A549 (cell line): ENCODE measurements around the gene SAP25. TPM values are rescaled to one million over a fixed set of nuclear protein-coding genes. Genes with fewer than 3 reads are reported as not detected.

Experiments
- CBX8 ChIP-seq: fragments of 200-600 bp; sonication (generic); IDR thresholded peaks from 2 replicates; pipeline ENCODE4 v1.6.1; 2016
- CEBPB ChIP-seq, 2 experiments: fragments of >200 bp in 1 of 2; sonication (Bioruptor Twin) in 1 of 2; formaldehyde crosslinking in 1 of 2; IDR thresholded peaks; 2 replicates each; pipeline ENCODE4 v1.6.1; 2012 to 2016
- CHD4 ChIP-seq: fragments of 200-600 bp; sonication (generic); IDR thresholded peaks from 2 replicates; pipeline ENCODE4 v1.6.1; 2016; ENCODE audit warnings: antibody characterized with exemption, mild to moderate bottlenecking, borderline replicate concordance
- EHMT2 ChIP-seq: fragments of 200-600 bp; sonication (generic); IDR thresholded peaks from 2 replicates; pipeline ENCODE4 v1.6.1; 2016; ENCODE audit warnings: antibody characterized with exemption, low read depth, mild to moderate bottlenecking, moderate library complexity
- EP300 ChIP-seq, 2 experiments: fragments of >200 bp; sonication (Bioruptor Twin); formaldehyde crosslinking; IDR thresholded peaks; 2 replicates in 1 of 2; 3 replicates in 1 of 2; pipeline ENCODE4 v1.6.1; 2016 to 2017
- GATA3 ChIP-seq: IDR thresholded peaks from 2 replicates; pipeline ENCODE4 v1.6.1; 2012; ENCODE audit warnings: borderline replicate concordance
- HDAC2 ChIP-seq: fragments of 200-600 bp; sonication (generic); IDR thresholded peaks from 2 replicates; pipeline ENCODE4 v1.6.1; 2016
- HEYL ChIP-seq: fragments of 250-450 bp; sonication (Bioruptor Pico); IDR thresholded peaks from 2 replicates; pipeline ENCODE4 v1.8.0; 2021; ENCODE audit warnings: mild to moderate bottlenecking, moderate library complexity
- HOXB13 ChIP-seq: fragments of 250-450 bp; sonication (Bioruptor Pico); IDR thresholded peaks from 2 replicates; pipeline ENCODE4 v1.5.0; 2020; ENCODE audit warnings: low read depth, mild to moderate bottlenecking, moderate library complexity
- HOXB5 ChIP-seq: fragments of 250-450 bp; sonication (Bioruptor Pico); IDR thresholded peaks from 2 replicates; pipeline ENCODE4 v1.5.0; 2020; ENCODE audit warnings: mild to moderate bottlenecking, moderate library complexity
- KDM1A ChIP-seq: fragments of 200-600 bp; sonication (generic); IDR thresholded peaks from 2 replicates; pipeline ENCODE4 v1.6.1; 2016; ENCODE audit warnings: low read depth, mild to moderate bottlenecking
- MAFK ChIP-seq: fragments of 450-650 bp; IDR thresholded peaks from 2 replicates; pipeline ENCODE4 v1.6.1; 2014; ENCODE audit not compliant: partially characterized antibody
- MAZ ChIP-seq: fragments of 150-350 bp; IDR thresholded peaks from 2 replicates; pipeline ENCODE4 v1.6.1; 2014; ENCODE audit warnings: antibody characterized with exemption, low read depth, low read length, borderline replicate concordance
- NFE2L2 ChIP-seq: fragments of 150-350 bp; conservative IDR thresholded peaks from 2 replicates; pipeline ENCODE4 v1.6.1; 2014; ENCODE audit warnings: low read length
- NR3C1 ChIP-seq: fragments of >200 bp; sonication (Bioruptor Twin); formaldehyde crosslinking; IDR thresholded peaks from 3 replicates; pipeline ENCODE4 v1.6.1; 2017
- RAD21 ChIP-seq, 2 experiments: fragments of >200 bp in 1 of 2; sonication (Bioruptor Twin) in 1 of 2; formaldehyde crosslinking in 1 of 2; IDR thresholded peaks in 1 of 2; conservative IDR thresholded peaks in 1 of 2; 2 replicates in 1 of 2; 3 replicates in 1 of 2; pipeline ENCODE4 v1.6.1; 2012 to 2018; ENCODE audit warnings: inconsistent platforms in 1 of 2
- RARB ChIP-seq: fragments of 250-450 bp; sonication (Bioruptor Pico); IDR thresholded peaks from 2 replicates; pipeline ENCODE4 v1.8.0; 2021; ENCODE audit warnings: mild to moderate bottlenecking, moderate library complexity
- RCOR1 ChIP-seq: fragments of 150-350 bp; IDR thresholded peaks from 2 replicates; pipeline ENCODE4 v1.6.1; 2014; ENCODE audit warnings: antibody characterized with exemption, low read length, low read depth
- RFX5 ChIP-seq: fragments of 450-650 bp; IDR thresholded peaks from 2 replicates; pipeline ENCODE4 v1.7.1; 2014; ENCODE audit warnings: antibody characterized with exemption, mild to moderate bottlenecking, moderate library complexity
- RNF2 ChIP-seq: fragments of 200-600 bp; sonication (generic); IDR thresholded peaks from 2 replicates; pipeline ENCODE4 v1.6.1; 2016; ENCODE audit warnings: low read depth, mild to moderate bottlenecking, antibody characterized with exemption, moderate library complexity, borderline replicate concordance
- SMC3 ChIP-seq: fragments of >200 bp; sonication (Bioruptor Twin); formaldehyde crosslinking; IDR thresholded peaks from 3 replicates; pipeline ENCODE4 v1.6.1; 2018; ENCODE audit warnings: inconsistent platforms
- TFCP2L1 ChIP-seq: fragments of 250-450 bp; sonication (Bioruptor Pico); IDR thresholded peaks from 2 replicates; pipeline ENCODE4 v1.5.0; 2021; ENCODE audit warnings: mild to moderate bottlenecking
- TP53 ChIP-seq: fragments of 250-450 bp; sonication (Bioruptor Pico); IDR thresholded peaks from 2 replicates; pipeline ENCODE4 v1.5.0; 2021; ENCODE audit warnings: mild to moderate bottlenecking, moderate library complexity
- ZNF302 ChIP-seq: fragments of 250-450 bp; sonication (Bioruptor Pico); IDR thresholded peaks from 2 replicates; pipeline ENCODE4 v1.9.0; 2021; ENCODE audit warnings: inconsistent platforms, mild to moderate bottlenecking, moderate library complexity
- ZSCAN20 ChIP-seq: fragments of 250-450 bp; sonication (Bioruptor Pico); IDR thresholded peaks from 2 replicates; pipeline ENCODE4 v1.8.0; 2022; ENCODE audit warnings: mild to moderate bottlenecking, moderate library complexity
- polyA plus RNA-seq, 4 experiments: library from polyadenylated mRNA; depleted of rRNA in 3 of 4; stranded (reverse); fragments of >200 nt; fragmentation: RNase III in 1 of 4; extraction: RNeasy Plus Mini Kit Qiagen cat#74134 plus additional on column Dnase treatment in 1 of 4; gene quantifications; 2 replicates in 3 of 4; 3 replicates in 1 of 4; pipeline ENCODE4 v1.2.3, GENCODE V29; 2011 to 2017
- TF ChIP-seq, protein P1 (sequence below): fragments of 150-350 bp; IDR thresholded peaks from 2 replicates; pipeline ENCODE4 v1.6.1; 2014; ENCODE audit warnings: low read depth, mild to moderate bottlenecking, low read length
- TF ChIP-seq, protein P2 (sequence below): fragments of 450-650 bp; IDR thresholded peaks from 2 replicates; pipeline ENCODE4 v1.6.1; 2014; ENCODE audit warnings: antibody characterized with exemption
- TF ChIP-seq, protein P3 (sequence below): fragments of >200 bp; sonication (Bioruptor Twin); formaldehyde crosslinking; IDR thresholded peaks from 3 replicates; pipeline ENCODE4 v1.6.1; 2016
- TF ChIP-seq, protein P4 (sequence below): fragments of 200-600 bp; sonication (generic); IDR thresholded peaks from 2 replicates; pipeline ENCODE4 v1.6.1; 2016; ENCODE audit warnings: antibody characterized with exemption, mild to moderate bottlenecking, moderate library complexity
- TF ChIP-seq, protein P5 (sequence below): fragments of 250-450 bp; sonication (Bioruptor Pico); IDR thresholded peaks from 2 replicates; pipeline ENCODE4 v1.5.0; 2020; ENCODE audit warnings: low read depth, mild to moderate bottlenecking, moderate library complexity
- TF ChIP-seq, protein P6 (sequence below): fragments of >200 bp; sonication (Bioruptor Twin); formaldehyde crosslinking; IDR thresholded peaks from 2 replicates; pipeline ENCODE4 v1.6.1; 2016
- TF ChIP-seq, protein P7 (sequence below): fragments of >200 bp; sonication (Bioruptor Twin); formaldehyde crosslinking; IDR thresholded peaks from 3 replicates; pipeline ENCODE4 v1.5.1; 2016
- TF ChIP-seq, protein P8 (sequence below): IDR thresholded peaks from 2 replicates; pipeline ENCODE4 v1.6.1; 2012

SAP25 gene
- polyA plus RNA-seq, 2 of the 4 experiments (the other 2 are of a cell fraction) = 0.37 TPM; not detected in 1

DNA sequence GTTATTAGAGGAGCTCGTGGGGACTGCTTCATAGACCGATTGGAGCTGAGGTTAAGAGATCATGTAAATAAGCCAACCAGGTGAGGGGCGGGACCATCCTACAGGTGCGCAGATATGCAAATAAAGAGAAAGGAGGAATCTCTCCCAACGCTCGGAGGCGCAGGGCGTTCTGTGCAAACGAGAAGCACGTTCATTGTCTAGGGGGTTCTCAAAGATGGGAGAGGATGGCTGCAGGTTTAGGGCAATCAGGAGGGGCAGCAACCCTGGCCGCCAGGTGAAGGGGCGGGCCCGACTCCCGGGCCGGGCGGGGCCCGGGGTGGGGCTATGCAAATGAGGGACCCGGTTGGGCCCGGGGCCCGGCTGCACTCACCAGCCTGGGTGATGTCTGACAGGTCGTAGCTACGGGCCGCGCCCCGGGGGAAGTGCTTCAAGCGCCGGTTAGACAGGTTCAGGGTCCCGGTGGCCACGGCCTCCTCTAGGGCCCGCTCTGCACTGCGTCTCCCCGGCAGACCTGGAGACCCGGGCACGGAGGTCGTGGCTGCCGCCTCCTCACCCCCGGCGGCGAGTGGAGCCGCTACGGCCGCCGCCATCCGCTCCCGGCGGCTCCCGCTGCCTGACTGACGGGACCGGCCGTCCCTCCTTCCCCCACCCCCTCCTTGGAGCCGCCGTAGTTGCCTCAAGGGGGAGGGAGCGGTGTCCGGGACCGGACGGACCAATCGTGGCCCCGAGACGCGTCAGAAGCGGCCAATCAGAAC lies 12.0 kb upstream of the SAP25 start, which contains the start of gene LRCH4 (continued):
- TF ChIP-seq, protein P1, sequence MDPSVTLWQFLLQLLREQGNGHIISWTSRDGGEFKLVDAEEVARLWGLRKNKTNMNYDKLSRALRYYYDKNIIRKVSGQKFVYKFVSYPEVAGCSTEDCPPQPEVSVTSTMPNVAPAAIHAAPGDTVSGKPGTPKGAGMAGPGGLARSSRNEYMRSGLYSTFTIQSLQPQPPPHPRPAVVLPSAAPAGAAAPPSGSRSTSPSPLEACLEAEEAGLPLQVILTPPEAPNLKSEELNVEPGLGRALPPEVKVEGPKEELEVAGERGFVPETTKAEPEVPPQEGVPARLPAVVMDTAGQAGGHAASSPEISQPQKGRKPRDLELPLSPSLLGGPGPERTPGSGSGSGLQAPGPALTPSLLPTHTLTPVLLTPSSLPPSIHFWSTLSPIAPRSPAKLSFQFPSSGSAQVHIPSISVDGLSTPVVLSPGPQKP = no peak
- TF ChIP-seq RFX5 (no peak), RCOR1 (no peak), EHMT2 (no peak), SMC3 (0 out of 3 replicates have a peak, but pooled peaks have one; percentile 10), ZNF302 (CRISPR knock-in tag) (no peak), RARB (CRISPR knock-in tag) (no peak), MAZ (peak; percentile 89), RNF2 (no peak), RAD21 (conservative IDR thresholded peaks at IDR 0.05 in 1 of 2, IDR thresholded peaks at IDR 0.05 in 1 of 2) (no peak), NR3C1 (no peak), TP53 (peak; percentile 5; the same call in 1 of the 2 replicates), CHD4 (no peak), KDM1A (no peak), NFE2L2 (no peak), EP300 (IDR thresholded peaks at IDR 0.05) (no peak), GATA3 (no peak), MAFK (no peak), HDAC2 (no peak), TFCP2L1 (0 out of 2 replicates have a peak, but pooled peaks have one; percentile 86), HOXB13 (CRISPR knock-in tag) (no peak), HEYL (CRISPR knock-in tag) (no peak), ZSCAN20 (CRISPR knock-in tag) (no peak), HOXB5 (CRISPR knock-in tag) (no peak), CBX8 (no peak), CEBPB (IDR thresholded peaks at IDR 0.05) (no peak)
- TF ChIP-seq, protein P2, sequence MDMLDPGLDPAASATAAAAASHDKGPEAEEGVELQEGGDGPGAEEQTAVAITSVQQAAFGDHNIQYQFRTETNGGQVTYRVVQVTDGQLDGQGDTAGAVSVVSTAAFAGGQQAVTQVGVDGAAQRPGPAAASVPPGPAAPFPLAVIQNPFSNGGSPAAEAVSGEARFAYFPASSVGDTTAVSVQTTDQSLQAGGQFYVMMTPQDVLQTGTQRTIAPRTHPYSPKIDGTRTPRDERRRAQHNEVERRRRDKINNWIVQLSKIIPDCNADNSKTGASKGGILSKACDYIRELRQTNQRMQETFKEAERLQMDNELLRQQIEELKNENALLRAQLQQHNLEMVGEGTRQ = peak; percentile 32; the same call in 1 of the 2 replicates
- TF ChIP-seq, protein P3, sequence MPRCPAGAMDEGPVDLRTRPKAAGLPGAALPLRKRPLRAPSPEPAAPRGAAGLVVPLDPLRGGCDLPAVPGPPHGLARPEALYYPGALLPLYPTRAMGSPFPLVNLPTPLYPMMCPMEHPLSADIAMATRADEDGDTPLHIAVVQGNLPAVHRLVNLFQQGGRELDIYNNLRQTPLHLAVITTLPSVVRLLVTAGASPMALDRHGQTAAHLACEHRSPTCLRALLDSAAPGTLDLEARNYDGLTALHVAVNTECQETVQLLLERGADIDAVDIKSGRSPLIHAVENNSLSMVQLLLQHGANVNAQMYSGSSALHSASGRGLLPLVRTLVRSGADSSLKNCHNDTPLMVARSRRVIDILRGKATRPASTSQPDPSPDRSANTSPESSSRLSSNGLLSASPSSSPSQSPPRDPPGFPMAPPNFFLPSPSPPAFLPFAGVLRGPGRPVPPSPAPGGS = peak; percentile 95
- TF ChIP-seq, protein P4, sequence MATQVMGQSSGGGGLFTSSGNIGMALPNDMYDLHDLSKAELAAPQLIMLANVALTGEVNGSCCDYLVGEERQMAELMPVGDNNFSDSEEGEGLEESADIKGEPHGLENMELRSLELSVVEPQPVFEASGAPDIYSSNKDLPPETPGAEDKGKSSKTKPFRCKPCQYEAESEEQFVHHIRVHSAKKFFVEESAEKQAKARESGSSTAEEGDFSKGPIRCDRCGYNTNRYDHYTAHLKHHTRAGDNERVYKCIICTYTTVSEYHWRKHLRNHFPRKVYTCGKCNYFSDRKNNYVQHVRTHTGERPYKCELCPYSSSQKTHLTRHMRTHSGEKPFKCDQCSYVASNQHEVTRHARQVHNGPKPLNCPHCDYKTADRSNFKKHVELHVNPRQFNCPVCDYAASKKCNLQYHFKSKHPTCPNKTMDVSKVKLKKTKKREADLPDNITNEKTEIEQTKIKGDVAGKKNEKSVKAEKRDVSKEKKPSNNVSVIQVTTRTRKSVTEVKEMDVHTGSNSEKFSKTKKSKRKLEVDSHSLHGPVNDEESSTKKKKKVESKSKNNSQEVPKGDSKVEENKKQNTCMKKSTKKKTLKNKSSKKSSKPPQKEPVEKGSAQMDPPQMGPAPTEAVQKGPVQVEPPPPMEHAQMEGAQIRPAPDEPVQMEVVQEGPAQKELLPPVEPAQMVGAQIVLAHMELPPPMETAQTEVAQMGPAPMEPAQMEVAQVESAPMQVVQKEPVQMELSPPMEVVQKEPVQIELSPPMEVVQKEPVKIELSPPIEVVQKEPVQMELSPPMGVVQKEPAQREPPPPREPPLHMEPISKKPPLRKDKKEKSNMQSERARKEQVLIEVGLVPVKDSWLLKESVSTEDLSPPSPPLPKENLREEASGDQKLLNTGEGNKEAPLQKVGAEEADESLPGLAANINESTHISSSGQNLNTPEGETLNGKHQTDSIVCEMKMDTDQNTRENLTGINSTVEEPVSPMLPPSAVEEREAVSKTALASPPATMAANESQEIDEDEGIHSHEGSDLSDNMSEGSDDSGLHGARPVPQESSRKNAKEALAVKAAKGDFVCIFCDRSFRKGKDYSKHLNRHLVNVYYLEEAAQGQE = peak; percentile 26; the same call in 1 of the 2 replicates
- TF ChIP-seq, protein P5, sequence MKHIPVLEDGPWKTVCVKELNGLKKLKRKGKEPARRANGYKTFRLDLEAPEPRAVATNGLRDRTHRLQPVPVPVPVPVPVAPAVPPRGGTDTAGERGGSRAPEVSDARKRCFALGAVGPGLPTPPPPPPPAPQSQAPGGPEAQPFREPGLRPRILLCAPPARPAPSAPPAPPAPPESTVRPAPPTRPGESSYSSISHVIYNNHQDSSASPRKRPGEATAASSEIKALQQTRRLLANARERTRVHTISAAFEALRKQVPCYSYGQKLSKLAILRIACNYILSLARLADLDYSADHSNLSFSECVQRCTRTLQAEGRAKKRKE (CRISPR knock-in tag) = no peak
- TF ChIP-seq, protein P6, sequence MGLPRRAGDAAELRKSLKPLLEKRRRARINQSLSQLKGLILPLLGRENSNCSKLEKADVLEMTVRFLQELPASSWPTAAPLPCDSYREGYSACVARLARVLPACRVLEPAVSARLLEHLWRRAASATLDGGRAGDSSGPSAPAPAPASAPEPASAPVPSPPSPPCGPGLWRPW = no peak
- TF ChIP-seq, protein P7, sequence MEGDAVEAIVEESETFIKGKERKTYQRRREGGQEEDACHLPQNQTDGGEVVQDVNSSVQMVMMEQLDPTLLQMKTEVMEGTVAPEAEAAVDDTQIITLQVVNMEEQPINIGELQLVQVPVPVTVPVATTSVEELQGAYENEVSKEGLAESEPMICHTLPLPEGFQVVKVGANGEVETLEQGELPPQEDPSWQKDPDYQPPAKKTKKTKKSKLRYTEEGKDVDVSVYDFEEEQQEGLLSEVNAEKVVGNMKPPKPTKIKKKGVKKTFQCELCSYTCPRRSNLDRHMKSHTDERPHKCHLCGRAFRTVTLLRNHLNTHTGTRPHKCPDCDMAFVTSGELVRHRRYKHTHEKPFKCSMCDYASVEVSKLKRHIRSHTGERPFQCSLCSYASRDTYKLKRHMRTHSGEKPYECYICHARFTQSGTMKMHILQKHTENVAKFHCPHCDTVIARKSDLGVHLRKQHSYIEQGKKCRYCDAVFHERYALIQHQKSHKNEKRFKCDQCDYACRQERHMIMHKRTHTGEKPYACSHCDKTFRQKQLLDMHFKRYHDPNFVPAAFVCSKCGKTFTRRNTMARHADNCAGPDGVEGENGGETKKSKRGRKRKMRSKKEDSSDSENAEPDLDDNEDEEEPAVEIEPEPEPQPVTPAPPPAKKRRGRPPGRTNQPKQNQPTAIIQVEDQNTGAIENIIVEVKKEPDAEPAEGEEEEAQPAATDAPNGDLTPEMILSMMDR = no peak
- TF ChIP-seq, protein P8, sequence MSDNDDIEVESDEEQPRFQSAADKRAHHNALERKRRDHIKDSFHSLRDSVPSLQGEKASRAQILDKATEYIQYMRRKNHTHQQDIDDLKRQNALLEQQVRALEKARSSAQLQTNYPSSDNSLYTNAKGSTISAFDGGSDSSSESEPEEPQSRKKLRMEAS = peak; percentile 50; the same call in 1 of the 2 replicates
